ENCODE results near the gene C12orf57. TPM values are rescaled to one million over a fixed set of nuclear protein-coding genes. Genes with fewer than 3 reads are reported as not detected.
A peak's percentile ranks its signal among the peaks of the same experiment; 100 is the strongest.

Gene C12orf57
- total and polyA plus RNA-seq, 2 of the 8 experiments (the other 6 are each of a cell fraction or from before 2014, with no cell fraction given), result 174 to 993 TPM

GRCh38 chr12:6925540-6926279, 18.1 kb upstream of the C12orf57 start (continued):
- TF ChIP-seq CHD7 (IDR thresholded peaks at IDR 0.05; ENCODE audit: insufficient replicate concordance, low read length), result no peak
- TF ChIP-seq PHF8 (conservative IDR thresholded peaks at IDR 0.05; ENCODE audit: low read depth, low read length), result no peak
- TF ChIP-seq JUND (IDR thresholded peaks at IDR 0.05; ENCODE audit: low read length), result peak; percentile 92
- TF ChIP-seq CBX5 (IDR thresholded peaks at IDR 0.05; ENCODE audit: low read depth, low read length), result no peak
- TF ChIP-seq, protein P1, sequence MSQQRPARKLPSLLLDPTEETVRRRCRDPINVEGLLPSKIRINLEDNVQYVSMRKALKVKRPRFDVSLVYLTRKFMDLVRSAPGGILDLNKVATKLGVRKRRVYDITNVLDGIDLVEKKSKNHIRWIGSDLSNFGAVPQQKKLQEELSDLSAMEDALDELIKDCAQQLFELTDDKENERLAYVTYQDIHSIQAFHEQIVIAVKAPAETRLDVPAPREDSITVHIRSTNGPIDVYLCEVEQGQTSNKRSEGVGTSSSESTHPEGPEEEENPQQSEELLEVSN (IDR thresholded peaks at IDR 0.05), result no peak
- TF ChIP-seq YY1 (IDR thresholded peaks at IDR 0.05; ENCODE audit: low read depth, low read length), result 0 out of 2 replicates have a peak, but pooled peaks have one; percentile 6
- TF ChIP-seq POLR2A (IDR thresholded peaks at IDR 0.05; ENCODE audit: control extremely low read depth in 1 of 2, low read depth in 2 of 2, low read length in 2 of 2), result peak in 1 of 2 experiments; percentile 43; a peak in 1 of 3 replicates
- TF ChIP-seq SRF (IDR thresholded peaks at IDR 0.05; ENCODE audit: low read depth, low read length), result no peak
- TF ChIP-seq ZNF274 (IDR thresholded peaks at IDR 0.05; ENCODE audit: borderline replicate concordance, extremely low read depth, low read length), result no peak
- TF ChIP-seq SIRT6 (IDR thresholded peaks at IDR 0.05; ENCODE audit: low read length), result no peak

Measured in H1 (cell line).